K562 (cell line): ENCODE results near the gene PPM1H.

Source experiments
- CCAR2 ChIP-seq: fragments of 200-400 bp; formaldehyde crosslinking; IDR thresholded peaks from 2 replicates; pipeline ENCODE4 v1.6.1; 2017; ENCODE audit warnings: mild to moderate bottlenecking, low read depth, low read length
- CHD1 ChIP-seq: fragments of 200-600 bp; sonication (generic); IDR thresholded peaks from one replicate; pipeline ENCODE4 v1.6.1; 2012; ENCODE audit warnings: mild to moderate bottlenecking, moderate library complexity, low read length, inconsistent platforms
- HBP1 ChIP-seq: fragments of 450-650 bp; formaldehyde crosslinking; IDR thresholded peaks from 2 replicates; pipeline ENCODE4 v1.4.0; 2022; ENCODE audit warnings: missing genetic modification characterization
- HDAC6 ChIP-seq: IDR thresholded peaks from 2 replicates; pipeline ENCODE4 v1.6.1; 2012; ENCODE audit warnings: low read depth, mild to moderate bottlenecking, control low read depth, inconsistent platforms, low read length, moderate library complexity
- RAD21 ChIP-seq, 2 experiments: fragments of 250-450 bp in 1 of 2; fragments of 450-650 bp in 1 of 2; sonication (Bioruptor Pico) in 1 of 2; formaldehyde crosslinking in 1 of 2; IDR thresholded peaks in 1 of 2; conservative IDR thresholded peaks in 1 of 2; 2 replicates each; pipeline versions ENCODE4 v1.4.0 to v1.8.0; 2020 to 2022; ENCODE audit warnings: mild to moderate bottlenecking in 2 of 2, moderate library complexity in 1 of 2
- RBM39 ChIP-seq: fragments of 200-400 bp; formaldehyde crosslinking; optimal IDR thresholded peaks from 2 replicates; pipeline ENCODE3; 2018; ENCODE audit warnings: low read depth, low read length
- RFX5 ChIP-seq: IDR thresholded peaks from 2 replicates; pipeline ENCODE4 v1.6.1; 2011; ENCODE audit warnings: low read depth, mild to moderate bottlenecking, improper control_type of control experiment, low read length
- TF ChIP-seq, protein P1 (sequence below): fragments of 450-650 bp; IDR thresholded peaks from 2 replicates; pipeline ENCODE4 v1.6.1; 2016; ENCODE audit warnings: low read depth
- TF ChIP-seq, protein P2 (sequence below): fragments of 450-650 bp; formaldehyde crosslinking; IDR thresholded peaks from 2 replicates; pipeline ENCODE4 v1.4.0; 2022; ENCODE audit warnings: missing genetic modification characterization
- TF ChIP-seq, protein P3 (sequence below): fragments of 250-450 bp; sonication (Bioruptor Pico); IDR thresholded peaks from 2 replicates; pipeline ENCODE4 v1.5.0; 2020; ENCODE audit warnings: mild to moderate bottlenecking, borderline replicate concordance

DNA sequence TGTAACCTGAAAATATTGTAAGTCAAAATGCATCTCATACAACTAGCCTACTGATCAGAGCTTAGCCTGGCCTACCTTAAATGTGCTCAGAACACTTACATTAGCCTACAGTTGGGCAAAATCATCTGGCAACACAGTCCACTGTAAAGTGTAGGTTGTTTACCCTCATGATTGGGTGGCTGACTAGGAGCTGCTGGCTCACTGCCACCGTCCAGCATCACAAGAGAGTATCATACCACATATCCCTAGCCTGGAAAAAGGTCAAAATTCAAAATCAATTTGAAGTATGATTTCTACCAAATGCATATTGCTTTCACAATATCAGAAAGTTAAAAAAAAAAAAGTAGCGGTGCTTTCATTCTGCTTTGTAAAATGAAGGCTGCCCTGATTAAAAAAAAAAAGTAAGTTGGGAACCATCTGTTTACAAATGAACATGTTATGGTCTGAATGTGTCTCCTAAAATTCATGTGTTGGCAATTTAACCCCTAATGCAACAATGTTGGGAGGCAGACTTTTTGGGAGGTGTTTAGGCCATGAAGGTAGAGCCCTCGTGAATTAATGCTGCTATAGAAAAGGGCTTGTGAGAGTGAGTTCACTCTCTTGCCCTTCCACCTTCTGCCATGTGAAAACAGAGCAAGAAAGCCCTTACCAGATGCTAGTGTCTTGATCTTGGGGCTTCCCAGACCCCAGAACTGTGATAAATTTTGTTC lies 211.8 kb downstream of the PPM1H start:
- TF ChIP-seq, protein P1, sequence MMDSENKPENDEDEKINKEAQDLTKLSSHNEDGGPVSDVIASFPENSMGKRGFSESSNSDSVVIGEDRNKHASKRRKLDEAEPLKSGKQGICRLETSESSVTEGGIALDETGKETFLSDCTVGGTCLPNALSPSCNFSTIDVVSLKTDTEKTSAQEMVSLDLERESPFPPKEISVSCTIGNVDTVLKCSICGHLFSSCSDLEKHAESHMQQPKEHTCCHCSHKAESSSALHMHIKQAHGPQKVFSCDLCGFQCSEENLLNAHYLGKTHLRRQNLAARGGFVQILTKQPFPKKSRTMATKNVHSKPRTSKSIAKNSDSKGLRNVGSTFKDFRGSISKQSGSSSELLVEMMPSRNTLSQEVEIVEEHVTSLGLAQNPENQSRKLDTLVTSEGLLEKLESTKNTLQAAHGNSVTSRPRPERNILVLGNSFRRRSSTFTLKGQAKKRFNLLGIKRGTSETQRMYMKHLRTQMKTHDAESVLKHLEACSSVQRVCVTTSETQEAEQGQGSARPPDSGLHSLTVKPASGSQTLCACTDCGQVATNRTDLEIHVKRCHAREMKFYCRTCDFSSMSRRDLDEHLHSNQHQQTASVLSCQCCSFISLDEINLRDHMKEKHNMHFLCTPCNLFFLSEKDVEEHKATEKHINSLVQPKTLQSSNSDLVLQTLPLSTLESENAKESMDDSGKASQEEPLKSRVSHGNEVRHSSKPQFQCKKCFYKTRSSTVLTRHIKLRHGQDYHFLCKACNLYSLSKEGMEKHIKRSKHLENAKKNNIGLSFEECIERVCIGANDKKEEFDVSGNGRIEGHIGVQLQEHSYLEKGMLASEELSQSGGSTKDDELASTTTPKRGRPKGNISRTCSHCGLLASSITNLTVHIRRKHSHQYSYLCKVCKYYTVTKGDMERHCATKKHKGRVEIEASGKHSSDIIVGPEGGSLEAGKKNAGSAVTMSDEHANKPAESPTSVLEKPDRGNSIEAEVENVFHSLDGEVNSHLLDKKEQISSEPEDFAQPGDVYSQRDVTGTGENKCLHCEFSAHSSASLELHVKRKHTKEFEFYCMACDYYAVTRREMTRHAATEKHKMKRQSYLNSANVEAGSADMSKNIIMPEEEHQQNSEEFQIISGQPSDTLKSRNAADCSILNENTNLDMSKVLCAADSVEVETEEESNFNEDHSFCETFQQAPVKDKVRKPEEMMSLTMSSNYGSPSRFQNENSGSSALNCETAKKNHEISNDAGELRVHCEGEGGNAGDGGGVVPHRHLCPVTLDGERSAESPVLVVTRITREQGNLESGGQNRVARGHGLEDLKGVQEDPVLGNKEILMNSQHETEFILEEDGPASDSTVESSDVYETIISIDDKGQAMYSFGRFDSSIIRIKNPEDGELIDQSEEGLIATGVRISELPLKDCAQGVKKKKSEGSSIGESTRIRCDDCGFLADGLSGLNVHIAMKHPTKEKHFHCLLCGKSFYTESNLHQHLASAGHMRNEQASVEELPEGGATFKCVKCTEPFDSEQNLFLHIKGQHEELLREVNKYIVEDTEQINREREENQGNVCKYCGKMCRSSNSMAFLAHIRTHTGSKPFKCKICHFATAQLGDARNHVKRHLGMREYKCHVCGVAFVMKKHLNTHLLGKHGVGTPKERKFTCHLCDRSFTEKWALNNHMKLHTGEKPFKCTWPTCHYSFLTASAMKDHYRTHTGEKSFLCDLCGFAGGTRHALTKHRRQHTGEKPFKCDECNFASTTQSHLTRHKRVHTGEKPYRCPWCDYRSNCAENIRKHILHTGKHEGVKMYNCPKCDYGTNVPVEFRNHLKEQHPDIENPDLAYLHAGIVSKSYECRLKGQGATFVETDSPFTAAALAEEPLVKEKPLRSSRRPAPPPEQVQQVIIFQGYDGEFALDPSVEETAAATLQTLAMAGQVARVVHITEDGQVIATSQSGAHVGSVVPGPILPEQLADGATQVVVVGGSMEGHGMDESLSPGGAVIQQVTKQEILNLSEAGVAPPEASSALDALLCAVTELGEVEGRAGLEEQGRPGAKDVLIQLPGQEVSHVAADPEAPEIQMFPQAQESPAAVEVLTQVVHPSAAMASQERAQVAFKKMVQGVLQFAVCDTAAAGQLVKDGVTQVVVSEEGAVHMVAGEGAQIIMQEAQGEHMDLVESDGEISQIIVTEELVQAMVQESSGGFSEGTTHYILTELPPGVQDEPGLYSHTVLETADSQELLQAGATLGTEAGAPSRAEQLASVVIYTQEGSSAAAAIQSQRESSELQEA, result no peak
- TF ChIP-seq RFX5 (no peak), RAD21 (CRISPR knock-in tag; conservative IDR thresholded peaks at IDR 0.05 in 1 of 2, IDR thresholded peaks at IDR 0.05 in 1 of 2) (no peak), HBP1 (CRISPR knock-in tag) (no peak), RBM39 (no peak), CCAR2 (no peak), HDAC6 (no peak), CHD1 (no peak)
- TF ChIP-seq, protein P2, sequence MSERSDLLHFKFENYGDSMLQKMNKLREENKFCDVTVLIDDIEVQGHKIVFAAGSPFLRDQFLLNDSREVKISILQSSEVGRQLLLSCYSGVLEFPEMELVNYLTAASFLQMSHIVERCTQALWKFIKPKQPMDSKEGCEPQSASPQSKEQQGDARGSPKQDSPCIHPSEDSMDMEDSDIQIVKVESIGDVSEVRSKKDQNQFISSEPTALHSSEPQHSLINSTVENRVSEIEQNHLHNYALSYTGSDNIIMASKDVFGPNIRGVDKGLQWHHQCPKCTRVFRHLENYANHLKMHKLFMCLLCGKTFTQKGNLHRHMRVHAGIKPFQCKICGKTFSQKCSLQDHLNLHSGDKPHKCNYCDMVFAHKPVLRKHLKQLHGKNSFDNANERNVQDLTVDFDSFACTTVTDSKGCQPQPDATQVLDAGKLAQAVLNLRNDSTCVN, result no peak
- TF ChIP-seq, protein P3, sequence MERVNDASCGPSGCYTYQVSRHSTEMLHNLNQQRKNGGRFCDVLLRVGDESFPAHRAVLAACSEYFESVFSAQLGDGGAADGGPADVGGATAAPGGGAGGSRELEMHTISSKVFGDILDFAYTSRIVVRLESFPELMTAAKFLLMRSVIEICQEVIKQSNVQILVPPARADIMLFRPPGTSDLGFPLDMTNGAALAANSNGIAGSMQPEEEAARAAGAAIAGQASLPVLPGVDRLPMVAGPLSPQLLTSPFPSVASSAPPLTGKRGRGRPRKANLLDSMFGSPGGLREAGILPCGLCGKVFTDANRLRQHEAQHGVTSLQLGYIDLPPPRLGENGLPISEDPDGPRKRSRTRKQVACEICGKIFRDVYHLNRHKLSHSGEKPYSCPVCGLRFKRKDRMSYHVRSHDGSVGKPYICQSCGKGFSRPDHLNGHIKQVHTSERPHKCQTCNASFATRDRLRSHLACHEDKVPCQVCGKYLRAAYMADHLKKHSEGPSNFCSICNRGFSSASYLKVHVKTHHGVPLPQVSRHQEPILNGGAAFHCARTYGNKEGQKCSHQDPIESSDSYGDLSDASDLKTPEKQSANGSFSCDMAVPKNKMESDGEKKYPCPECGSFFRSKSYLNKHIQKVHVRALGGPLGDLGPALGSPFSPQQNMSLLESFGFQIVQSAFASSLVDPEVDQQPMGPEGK (CRISPR knock-in tag), result no peak
